ENCODE data around the gene FGF19. TPM values are rescaled to one million over a fixed set of nuclear protein-coding genes. Genes with fewer than 3 reads are reported as not detected.

The FGF19 gene
- polyA plus RNA-seq, 1 donor, result 0.58 TPM

DNA sequence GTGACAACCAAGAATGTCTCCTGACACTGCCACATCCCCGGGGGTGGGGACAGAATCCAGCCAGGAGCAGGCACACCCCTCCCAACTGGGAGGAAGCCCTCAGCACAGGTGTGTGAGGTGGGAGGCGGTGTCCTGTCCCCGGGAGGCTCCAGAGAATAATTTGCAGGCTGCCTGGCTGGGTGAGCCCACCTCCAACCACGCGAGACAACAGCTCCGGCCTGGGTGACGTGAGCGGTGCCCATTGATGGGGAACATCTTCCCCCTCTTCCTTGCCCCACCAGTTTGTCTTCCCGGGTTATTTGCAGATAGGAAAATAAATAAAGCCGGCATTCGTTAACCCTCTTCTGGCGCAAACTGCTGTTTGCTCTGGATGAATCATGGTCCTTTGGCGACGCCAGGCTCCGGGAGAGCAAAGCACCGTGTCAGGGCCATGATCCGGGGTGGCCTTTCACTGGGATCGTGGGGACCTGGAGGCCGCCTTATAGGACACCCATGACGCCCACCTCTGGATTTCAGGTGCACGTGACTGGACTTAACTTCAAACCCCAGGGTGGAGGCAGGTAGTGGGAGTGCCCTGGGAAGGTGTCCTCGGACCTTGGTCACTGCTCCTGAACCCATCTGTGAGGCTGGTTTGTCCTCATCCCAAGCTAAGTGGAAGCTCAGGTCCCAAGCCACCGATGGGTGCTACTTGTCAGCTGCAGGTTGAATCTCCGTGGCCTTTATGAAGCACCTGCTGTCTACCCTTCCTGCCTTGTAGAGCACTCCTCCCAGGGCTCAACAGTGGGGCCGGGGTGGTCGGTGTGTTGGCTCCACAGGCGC is 49.0 kb downstream of the FGF19 start:
- no peak for DNase-seq

DNA sequence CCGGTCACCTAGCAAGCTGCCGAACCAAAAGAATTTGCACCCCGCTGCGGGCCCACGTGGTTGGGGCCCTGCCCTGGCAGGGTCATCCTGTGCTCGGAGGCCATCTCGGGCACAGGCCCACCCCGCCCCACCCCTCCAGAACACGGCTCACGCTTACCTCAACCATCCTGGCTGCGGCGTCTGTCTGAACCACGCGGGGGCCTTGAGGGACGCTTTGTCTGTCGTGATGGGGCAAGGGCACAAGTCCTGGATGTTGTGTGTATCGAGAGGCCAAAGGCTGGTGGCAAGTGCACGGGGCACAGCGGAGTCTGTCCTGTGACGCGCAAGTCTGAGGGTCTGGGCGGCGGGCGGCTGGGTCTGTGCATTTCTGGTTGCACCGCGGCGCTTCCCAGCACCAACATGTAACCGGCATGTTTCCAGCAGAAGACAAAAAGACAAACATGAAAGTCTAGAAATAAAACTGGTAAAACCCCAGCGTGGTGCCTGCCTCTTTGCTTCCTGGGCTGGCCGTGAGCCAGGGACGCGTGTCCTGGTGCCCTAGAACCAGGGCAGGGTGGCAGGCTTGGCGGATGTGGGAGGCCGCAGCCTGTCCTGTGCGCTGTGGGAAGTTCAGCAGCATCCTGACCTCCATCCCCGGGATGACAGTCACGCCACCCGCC is 49.7 kb downstream of the FGF19 start:
- no peak for DNase-seq

DNA sequence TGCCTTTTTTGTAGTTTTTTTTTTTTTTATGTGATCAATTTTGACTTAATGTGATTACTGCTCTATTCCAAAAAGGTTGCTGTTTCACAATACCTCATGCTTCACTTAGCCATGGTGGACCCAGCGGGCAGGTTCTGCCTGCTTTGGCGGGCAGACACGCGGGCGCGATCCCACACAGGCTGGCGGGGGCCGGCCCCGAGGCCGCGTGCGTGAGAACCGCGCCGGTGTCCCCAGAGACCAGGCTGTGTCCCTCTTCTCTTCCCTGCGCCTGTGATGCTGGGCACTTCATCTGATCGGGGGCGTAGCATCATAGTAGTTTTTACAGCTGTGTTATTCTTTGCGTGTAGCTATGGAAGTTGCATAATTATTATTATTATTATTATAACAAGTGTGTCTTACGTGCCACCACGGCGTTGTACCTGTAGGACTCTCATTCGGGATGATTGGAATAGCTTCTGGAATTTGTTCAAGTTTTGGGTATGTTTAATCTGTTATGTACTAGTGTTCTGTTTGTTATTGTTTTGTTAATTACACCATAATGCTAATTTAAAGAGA is 50.3 kb downstream of the FGF19 start:
- no peak for DNase-seq

DNA sequence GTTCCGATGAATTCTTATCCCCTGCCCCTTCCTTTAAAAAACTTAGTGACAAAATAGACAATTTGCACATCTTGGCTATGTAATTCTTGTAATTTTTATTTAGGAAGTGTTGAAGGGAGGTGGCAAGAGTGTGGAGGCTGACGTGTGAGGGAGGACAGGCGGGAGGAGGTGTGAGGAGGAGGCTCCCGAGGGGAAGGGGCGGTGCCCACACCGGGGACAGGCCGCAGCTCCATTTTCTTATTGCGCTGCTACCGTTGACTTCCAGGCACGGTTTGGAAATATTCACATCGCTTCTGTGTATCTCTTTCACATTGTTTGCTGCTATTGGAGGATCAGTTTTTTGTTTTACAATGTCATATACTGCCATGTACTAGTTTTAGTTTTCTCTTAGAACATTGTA is 50.8 kb downstream of the FGF19 start:
- DNase-seq, result no peak

DNA sequence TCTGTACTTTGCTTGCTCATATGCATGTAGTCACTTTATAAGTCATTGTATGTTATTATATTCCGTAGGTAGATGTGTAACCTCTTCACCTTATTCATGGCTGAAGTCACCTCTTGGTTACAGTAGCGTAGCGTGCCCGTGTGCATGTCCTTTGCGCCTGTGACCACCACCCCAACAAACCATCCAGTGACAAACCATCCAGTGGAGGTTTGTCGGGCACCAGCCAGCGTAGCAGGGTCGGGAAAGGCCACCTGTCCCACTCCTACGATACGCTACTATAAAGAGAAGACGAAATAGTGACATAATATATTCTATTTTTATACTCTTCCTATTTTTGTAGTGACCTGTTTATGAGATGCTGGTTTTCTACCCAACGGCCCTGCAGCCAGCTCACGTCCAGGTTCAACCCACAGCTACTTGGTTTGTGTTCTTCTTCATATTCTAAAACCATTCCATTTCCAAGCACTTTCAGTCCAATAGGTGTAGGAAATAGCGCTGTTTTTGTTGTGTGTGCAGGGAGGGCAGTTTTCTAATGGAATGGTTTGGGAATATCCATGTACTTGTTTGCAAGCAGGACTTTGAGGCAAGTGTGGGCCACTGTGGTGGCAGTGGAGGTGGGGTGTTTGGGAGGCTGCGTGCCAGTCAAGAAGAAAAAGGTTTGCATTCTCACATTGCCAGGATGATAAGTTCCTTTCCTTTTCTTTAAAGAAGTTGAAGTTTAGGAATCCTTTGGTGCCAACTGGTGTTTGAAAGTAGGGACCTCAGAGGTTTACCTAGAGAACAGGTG is 51.8 kb downstream of the FGF19 start:
- DNase-seq, result no peak

DNA sequence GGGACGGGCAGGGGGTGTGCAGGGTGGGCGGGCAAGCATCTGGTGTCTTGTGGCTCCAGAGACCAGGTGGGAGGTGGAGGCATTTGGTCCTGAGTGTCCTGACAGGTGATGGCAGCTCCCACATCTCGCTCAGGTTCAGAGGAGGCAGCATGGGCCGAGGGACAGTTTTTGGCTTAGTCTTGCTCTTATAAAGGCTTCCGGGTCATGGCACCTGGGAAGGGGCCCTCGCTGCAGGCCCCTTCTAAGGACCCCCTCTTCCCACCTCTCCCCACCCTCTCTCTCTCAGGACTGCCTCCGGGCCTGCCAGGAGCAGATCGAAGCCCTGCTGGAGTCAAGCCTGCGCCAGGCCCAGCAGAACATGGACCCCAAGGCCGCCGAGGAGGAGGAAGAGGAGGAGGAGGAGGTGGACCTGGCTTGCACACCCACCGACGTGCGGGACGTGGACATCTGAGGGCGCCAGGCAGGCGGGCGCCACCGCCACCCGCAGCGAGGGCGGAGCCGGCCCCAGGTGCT is 52.9 kb downstream of the FGF19 start:
- DNase-seq, result no peak

DNA sequence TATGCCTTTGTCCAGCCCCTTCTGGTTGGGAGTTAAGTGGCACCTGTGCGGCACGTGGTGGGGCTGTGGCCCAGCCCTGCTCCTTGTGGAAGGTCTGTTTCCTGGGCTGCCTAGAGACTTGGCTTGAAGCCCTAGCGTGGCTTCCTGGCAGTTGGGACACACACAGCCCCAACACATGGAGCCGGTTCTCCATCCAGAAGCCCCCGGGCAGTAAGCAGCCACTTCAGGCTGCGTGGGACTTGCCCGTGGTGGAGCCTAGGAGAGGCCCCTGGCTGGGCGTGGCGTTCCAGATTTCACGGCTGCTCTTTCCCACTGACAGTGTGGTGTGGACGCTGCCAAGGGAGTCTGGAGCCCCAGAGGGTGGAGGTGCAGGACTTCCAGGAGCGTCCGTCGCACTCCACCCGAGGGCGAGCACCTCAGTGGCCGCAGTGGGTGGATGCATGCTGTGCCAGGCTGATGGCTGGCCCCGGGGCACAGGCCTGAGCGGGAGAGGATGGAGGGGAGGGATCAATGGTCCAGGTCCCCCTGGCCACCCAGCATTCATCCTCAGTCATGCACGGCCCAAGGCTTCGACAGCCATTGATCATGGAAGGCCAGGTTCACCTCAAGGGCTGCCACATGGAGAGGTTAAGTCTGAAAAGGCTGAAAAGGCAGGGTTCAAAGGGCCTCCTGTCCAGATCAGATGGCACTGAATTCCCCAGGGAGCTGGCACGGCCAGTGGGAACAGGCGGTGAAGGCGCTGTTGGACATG is 53.6 kb downstream of the FGF19 start:
- no peak for DNase-seq

DNA sequence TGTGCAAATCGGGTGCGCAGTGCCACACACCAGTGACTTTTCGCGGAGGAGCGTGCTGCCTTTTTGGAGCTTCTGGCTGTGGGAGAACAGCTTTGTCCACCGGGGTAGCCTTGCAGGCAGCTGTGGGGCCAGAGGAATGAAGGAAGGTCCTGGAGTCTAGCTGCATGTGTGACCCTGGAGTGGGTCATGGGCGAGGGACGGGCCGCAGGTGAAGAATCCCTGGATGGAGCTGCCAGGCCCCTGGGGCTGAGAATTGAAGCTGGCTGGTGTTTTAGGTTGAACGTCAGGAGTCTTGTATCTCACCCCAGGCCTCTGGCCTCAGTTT is 54.3 kb downstream of the FGF19 start:
- no peak for DNase-seq

DNA sequence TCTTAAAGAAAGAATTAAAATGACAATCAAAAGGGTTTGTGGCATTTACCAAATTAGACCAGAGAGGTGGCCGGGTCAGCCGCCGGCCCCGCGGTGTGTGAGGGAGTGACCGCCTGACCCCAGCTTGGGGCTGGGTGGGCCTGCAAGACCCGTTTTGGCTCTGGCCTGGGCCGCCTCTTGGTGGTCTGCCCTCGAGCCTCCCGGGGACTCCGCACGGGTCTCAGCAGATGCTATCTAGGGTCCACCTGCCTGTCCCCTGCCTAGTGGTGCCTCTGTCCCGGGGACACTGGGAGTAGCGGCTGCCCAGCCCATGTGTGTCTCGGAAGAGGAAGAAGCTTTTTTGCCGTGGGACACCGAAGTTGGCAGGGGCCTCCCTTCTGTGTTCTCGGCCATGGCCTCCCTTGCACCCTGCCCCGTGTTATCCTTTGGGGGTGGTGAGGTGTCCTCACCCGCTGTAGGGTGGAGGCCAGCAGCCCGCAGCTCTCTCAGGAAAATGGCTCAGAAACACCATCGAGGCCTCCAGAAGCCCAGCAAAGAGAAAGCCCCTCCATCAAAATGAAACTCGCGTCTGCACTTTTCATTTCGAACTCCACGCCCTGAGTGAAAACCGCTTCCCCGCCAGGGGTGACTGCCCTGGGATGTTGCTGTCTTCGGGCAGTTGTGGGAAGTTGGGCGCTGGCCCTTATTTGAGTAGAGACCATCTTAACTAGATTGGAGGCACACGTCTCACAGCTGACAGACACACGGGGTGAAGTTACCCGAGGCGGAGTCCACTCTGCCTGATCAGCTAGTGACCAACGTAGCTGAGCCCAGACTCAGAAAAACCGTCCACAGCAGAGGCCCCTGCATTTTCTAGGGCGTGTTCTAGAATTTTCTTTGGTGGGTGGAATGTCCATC is 54.9 kb downstream of the FGF19 start:
- DNase-seq, result no peak

Other genes starting within 250 kb of the FGF19 start
- 0.06 TPM for gene LINC01488, start 222.4 kb downstream of the FGF19 start, polyA plus RNA-seq (ENCODE audit: insufficient read length)
- gene CCND1, start 62.9 kb downstream of the FGF19 start, polyA plus RNA-seq (ENCODE audit: insufficient read length), result 66.7 TPM
- 19.6 TPM for gene LTO1, start 28.7 kb downstream of the FGF19 start, polyA plus RNA-seq (ENCODE audit: insufficient read length)
- 8.1 TPM for gene FGF4, start 71.3 kb upstream of the FGF19 start, polyA plus RNA-seq (ENCODE audit: insufficient read length)
- gene FGF3, start 115.4 kb upstream of the FGF19 start, polyA plus RNA-seq (ENCODE audit: insufficient read length), result not detected